Osteoblast (primary cell): Measurements from ENCODE around the gene SGPP2. TPM values are rescaled to one million over a fixed set of nuclear protein-coding genes. Genes with fewer than 3 reads are reported as not detected.
"Not testable (repeated sequence)": the region's sequence is repeated elsewhere in the genome, so short reads cannot be mapped to it uniquely, and the experiment has no call there.

Source experiments
- DNase-seq: peaks from one replicate; pipeline ENCODE4 v3.0.0; 2011; ENCODE audit warnings: low spot score, mixed read lengths; ENCODE audit not compliant: insufficient read length; ENCODE audit errors: missing footprints
- H2AFZ ChIP-seq: 2 replicates; pipeline ENCODE4 v1.6.0; 2011; ENCODE audit warnings: mild to moderate bottlenecking, low read length
- H3K27ac ChIP-seq: 2 replicates; pipeline ENCODE4 v1.5.1; 2011; ENCODE audit warnings: mild to moderate bottlenecking, low read depth, low read length, moderate library complexity
- H3K27me3 ChIP-seq: 2 replicates; pipeline ENCODE4 v1.6.0; 2012; ENCODE audit warnings: mild to moderate bottlenecking, control low read depth, inconsistent platforms, low read length, moderate library complexity; ENCODE audit not compliant: insufficient read depth
- H3K36me3 ChIP-seq: 2 replicates; pipeline ENCODE4 v1.5.1; 2011; ENCODE audit warnings: mild to moderate bottlenecking, low read length, control low read depth, moderate library complexity; ENCODE audit not compliant: insufficient read depth
- H3K4me1 ChIP-seq: 2 replicates; pipeline ENCODE4 v1.5.1; 2011; ENCODE audit warnings: mild to moderate bottlenecking, low read length, control low read depth, moderate library complexity; ENCODE audit not compliant: insufficient read depth
- H3K4me2 ChIP-seq: 2 replicates; pipeline ENCODE4 v1.6.0; 2011; ENCODE audit warnings: mild to moderate bottlenecking, low read length; ENCODE audit not compliant: insufficient read depth
- H3K4me3 ChIP-seq: fragments of 200-600 bp; sonication (generic); 3 replicates; pipeline ENCODE4 v1.5.1; 2012; ENCODE audit warnings: mild to moderate bottlenecking, low read length, inconsistent platforms; ENCODE audit not compliant: insufficient read depth
- H3K79me2 ChIP-seq: 2 replicates; pipeline ENCODE4 v1.6.0; 2012; ENCODE audit warnings: mild to moderate bottlenecking, low read length, control low read depth, inconsistent platforms; ENCODE audit not compliant: insufficient read depth
- H3K9me3 ChIP-seq: 2 replicates; pipeline ENCODE4 v1.5.1; 2011; ENCODE audit warnings: low read depth, low read length, control low read depth
- H4K20me1 ChIP-seq: 2 replicates; pipeline ENCODE4 v1.6.0; 2012; ENCODE audit warnings: mild to moderate bottlenecking, low read length, control low read depth; ENCODE audit not compliant: insufficient read depth
- CTCF ChIP-seq: IDR thresholded peaks from 2 replicates; pipeline ENCODE4 v1.5.1; 2011; ENCODE audit warnings: mild to moderate bottlenecking, low read depth, low read length, moderate library complexity; ENCODE audit errors: extremely low read depth
- total RNA-seq: library from RNA; depleted of rRNA; stranded (reverse); fragments of >200 nt; gene quantifications from 2 replicates; pipeline ENCODE4 v1.2.3, GENCODE V29; 2012

Gene SGPP2
- total RNA-seq, 1 donor: not detected

- Histone ChIP-seq H3K9me3 (no peaks in the 10 kb centered on the region), H4K20me1 (no peaks in the 10 kb centered on the region), H3K36me3 (no peaks in the 10 kb centered on the region), H3K4me1 (no peaks in the 10 kb centered on the region), H2AFZ (no peak overlapping the region), H3K79me2 (no peaks in the 10 kb centered on the region), H3K4me2 (no peak overlapping the region), H3K4me3 (no peak overlapping the region), H3K27me3 (no peaks in the 10 kb centered on the region), H3K27ac (no peak overlapping the region)
- no peak for TF ChIP-seq CTCF
- DNase-seq: no peak
These were observed 25.1 kb upstream of the SGPP2 start for GRCh38 chr2:222399038-222399783.

DNA sequence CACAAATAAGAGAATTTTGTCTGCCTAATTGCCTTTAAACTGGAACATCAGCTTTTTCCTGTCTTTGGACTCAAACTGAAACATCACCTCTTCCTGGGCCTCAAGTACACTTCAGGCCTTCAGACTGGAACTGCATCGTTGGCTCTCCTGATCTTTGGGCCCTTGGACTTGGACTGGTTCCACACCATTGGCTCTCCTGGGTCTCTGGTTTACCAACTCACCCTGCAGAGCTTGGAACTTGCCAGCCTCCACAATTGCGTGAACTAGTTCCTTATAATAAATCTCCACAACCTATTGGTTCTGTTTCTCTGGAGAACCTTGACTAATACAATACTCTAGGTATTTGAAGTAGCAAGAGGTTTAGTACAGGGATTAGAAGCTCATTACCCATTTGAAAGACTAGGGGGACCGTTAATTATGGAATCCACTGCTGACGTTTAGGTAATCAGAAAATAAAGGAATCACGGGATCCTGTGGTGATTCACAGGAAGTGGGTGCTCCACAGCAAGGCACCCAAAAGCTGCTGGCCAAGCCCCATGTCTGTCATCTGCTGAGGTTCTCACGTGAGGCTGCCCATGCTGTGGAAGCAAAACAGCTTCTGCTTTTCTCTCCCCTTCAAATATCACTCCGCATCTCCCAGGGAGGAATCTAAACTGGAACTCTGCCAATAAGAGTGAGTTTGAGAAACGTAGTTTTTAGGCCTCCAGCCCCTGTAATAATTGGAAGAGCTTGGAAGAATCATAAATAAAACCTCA, 20.0 kb upstream of the SGPP2 start:
- TF ChIP-seq CTCF: no peak
- Histone ChIP-seq H2AFZ (no peak overlapping the region), H3K27ac (no peak overlapping the region), H3K4me1 (no peaks in the 10 kb centered on the region), H3K79me2 (no peaks in the 10 kb centered on the region), H4K20me1 (no peaks in the 10 kb centered on the region), H3K4me3 (no peak overlapping the region), H3K36me3 (no peaks in the 10 kb centered on the region), H3K4me2 (no peak overlapping the region), H3K9me3 (no peaks in the 10 kb centered on the region), H3K27me3 (no peaks in the 10 kb centered on the region)
- no peak for DNase-seq

- no peak for DNase-seq
- H3K27me3 ChIP-seq: no peaks in the 10 kb centered on the region
- H3K27ac ChIP-seq: no peak overlapping the region
- H3K79me2 ChIP-seq: no peaks in the 10 kb centered on the region
- no peak for TF ChIP-seq CTCF
- no peak overlapping the region for H2AFZ ChIP-seq
- no peaks in the 10 kb centered on the region for H3K9me3 ChIP-seq
- H3K4me1 ChIP-seq: no peaks in the 10 kb centered on the region
- H3K36me3 ChIP-seq: no peaks in the 10 kb centered on the region
- no peak overlapping the region for H3K4me2 ChIP-seq
- H4K20me1 ChIP-seq: no peaks in the 10 kb centered on the region
- no peak overlapping the region for H3K4me3 ChIP-seq
These were observed 15.7 kb upstream of the SGPP2 start for GRCh38 chr2:222408684-222409083.

DNA sequence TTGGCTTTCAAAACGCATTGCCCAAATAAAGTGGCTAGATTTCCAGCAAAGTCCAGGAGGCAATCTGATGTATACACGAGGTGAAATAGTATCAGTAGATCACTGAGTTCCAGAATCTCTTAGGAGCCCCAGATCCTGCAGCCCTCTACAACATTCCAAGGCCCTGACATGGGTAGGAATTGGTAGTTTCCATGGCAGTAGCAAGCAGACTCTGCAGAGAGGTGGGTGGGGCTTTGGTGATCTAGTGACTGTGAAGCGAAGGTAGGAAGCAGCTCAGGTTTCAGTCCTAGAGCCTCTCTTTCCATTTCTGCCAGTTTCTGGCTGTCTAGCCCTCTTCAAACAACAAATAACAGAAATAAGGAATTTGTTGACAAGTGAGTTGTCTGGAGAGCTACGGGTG, 13.8 kb upstream of the SGPP2 start:
- H2AFZ ChIP-seq: no peak overlapping the region
- H3K27me3 ChIP-seq: no peaks in the 10 kb centered on the region
- no peaks in the 10 kb centered on the region for H3K79me2 ChIP-seq
- no peak overlapping the region for H3K4me2 ChIP-seq
- H3K4me3 ChIP-seq: no peak overlapping the region
- H4K20me1 ChIP-seq: no peaks in the 10 kb centered on the region
- no peaks in the 10 kb centered on the region for H3K9me3 ChIP-seq
- no peaks in the 10 kb centered on the region for H3K4me1 ChIP-seq
- no peak for DNase-seq
- TF ChIP-seq CTCF: no peak
- no peak overlapping the region for H3K27ac ChIP-seq
- H3K36me3 ChIP-seq: no peaks in the 10 kb centered on the region

- H3K4me3 ChIP-seq, H3K4me2 ChIP-seq, H4K20me1 ChIP-seq, H3K27me3 ChIP-seq, H3K4me1 ChIP-seq, DNase-seq, H3K9me3 ChIP-seq, H2AFZ ChIP-seq, H3K27ac ChIP-seq, H3K36me3 ChIP-seq, H3K79me2 ChIP-seq: not testable (repeated sequence)
These were observed 12.0 kb upstream of the SGPP2 start for GRCh38 chr2:222412334-222412733.
